Measurements from ENCODE around the gene PDE7B. TPM values are rescaled to one million over a fixed set of nuclear protein-coding genes. Genes with fewer than 3 reads are reported as not detected.
"Not testable (repeated sequence)": the region's sequence is repeated elsewhere in the genome, so short reads cannot be mapped to it uniquely, and the experiment has no call there.

PDE7B gene
- total RNA-seq, 1 donor from 2014 or later: 3.9 TPM

GRCh38 chr6:136137739-136138402, 286.4 kb downstream of the PDE7B start:
- no peaks in the 10 kb centered on the region for H3K27me3 Mint-ChIP-seq (ENCODE audit: unreplicated experiment)
- H3K9me3 Mint-ChIP-seq (ENCODE audit: unreplicated experiment): peaks cover 7% of the 10 kb centered on the region
- H3K4me3 Mint-ChIP-seq (ENCODE audit: unreplicated experiment): no peak overlapping the region
- H3K4me1 Mint-ChIP-seq (ENCODE audit: unreplicated experiment): no peaks in the 10 kb centered on the region
- no peak for DNase-seq (ENCODE audit: extremely low spot score, unreplicated experiment)
- TF ChIP-seq CTCF (IDR thresholded peaks at IDR 0.05): no peak
- no peak overlapping the region for H3K27ac Mint-ChIP-seq (ENCODE audit: unreplicated experiment)
- peaks cover 6% of the 10 kb centered on the region for H3K36me3 Mint-ChIP-seq (ENCODE audit: unreplicated experiment)

- H3K4me3 Mint-ChIP-seq (ENCODE audit: unreplicated experiment); H3K36me3 Mint-ChIP-seq (ENCODE audit: unreplicated experiment); DNase-seq (ENCODE audit: extremely low spot score, unreplicated experiment); H3K4me1 Mint-ChIP-seq (ENCODE audit: unreplicated experiment); H3K27ac Mint-ChIP-seq (ENCODE audit: unreplicated experiment); H3K27me3 Mint-ChIP-seq (ENCODE audit: unreplicated experiment); H3K9me3 Mint-ChIP-seq (ENCODE audit: unreplicated experiment): not testable (repeated sequence)
Observed at GRCh38 chr6:136139111-136139510, 287.6 kb downstream of the PDE7B start.

GRCh38 chr6:136144251-136145023, 292.9 kb downstream of the PDE7B start:
- no peak for DNase-seq (ENCODE audit: extremely low spot score, unreplicated experiment)
- H3K4me1 Mint-ChIP-seq (ENCODE audit: unreplicated experiment): peaks cover 2% of the 10 kb centered on the region
- H3K9me3 Mint-ChIP-seq (ENCODE audit: unreplicated experiment): peaks cover 7% of the 10 kb centered on the region
- no peaks in the 10 kb centered on the region for H3K27me3 Mint-ChIP-seq (ENCODE audit: unreplicated experiment)
- no peak overlapping the region for H3K4me3 Mint-ChIP-seq (ENCODE audit: unreplicated experiment)
- no peak overlapping the region for H3K27ac Mint-ChIP-seq (ENCODE audit: unreplicated experiment)
- peaks cover 6% of the 10 kb centered on the region for H3K36me3 Mint-ChIP-seq (ENCODE audit: unreplicated experiment)
- no peak for TF ChIP-seq CTCF (IDR thresholded peaks at IDR 0.05)

- TF ChIP-seq CTCF (IDR thresholded peaks at IDR 0.05): no peak
Observed at GRCh38 chr6:136146130-136146529, 294.6 kb downstream of the PDE7B start.

GRCh38 chr6:136147342-136147741, 295.8 kb downstream of the PDE7B start:
- H3K9me3 Mint-ChIP-seq (ENCODE audit: unreplicated experiment): no peaks in the 10 kb centered on the region
- H3K4me1 Mint-ChIP-seq (ENCODE audit: unreplicated experiment): peaks cover 2% of the 10 kb centered on the region
- DNase-seq (ENCODE audit: extremely low spot score, unreplicated experiment): no peak
- H3K27ac Mint-ChIP-seq (ENCODE audit: unreplicated experiment): no peak overlapping the region
- TF ChIP-seq CTCF (IDR thresholded peaks at IDR 0.05): no peak
- no peaks in the 10 kb centered on the region for H3K36me3 Mint-ChIP-seq (ENCODE audit: unreplicated experiment)
- H3K27me3 Mint-ChIP-seq (ENCODE audit: unreplicated experiment): no peaks in the 10 kb centered on the region
- no peak overlapping the region for H3K4me3 Mint-ChIP-seq (ENCODE audit: unreplicated experiment)

More at GRCh38 chr6:136146130-136146529, 294.6 kb downstream of the PDE7B start:
- peaks cover 3% of the 10 kb centered on the region for H3K36me3 Mint-ChIP-seq (ENCODE audit: unreplicated experiment)
- no peak overlapping the region for H3K4me3 Mint-ChIP-seq (ENCODE audit: unreplicated experiment)
- peaks cover 7% of the 10 kb centered on the region for H3K9me3 Mint-ChIP-seq (ENCODE audit: unreplicated experiment)
- DNase-seq (ENCODE audit: extremely low spot score, unreplicated experiment): no peak
- H3K27me3 Mint-ChIP-seq (ENCODE audit: unreplicated experiment): no peaks in the 10 kb centered on the region
- peaks cover 2% of the 10 kb centered on the region for H3K4me1 Mint-ChIP-seq (ENCODE audit: unreplicated experiment)
- no peak overlapping the region for H3K27ac Mint-ChIP-seq (ENCODE audit: unreplicated experiment)

All from osteocyte (in vitro differentiated cells).